Natural killer cell (primary cell): ENCODE data around the gene B3GALT5. TPM values are rescaled to one million over a fixed set of nuclear protein-coding genes. Genes with fewer than 3 reads are reported as not detected.
"Not testable (repeated sequence)": the region's sequence is repeated elsewhere in the genome, so short reads cannot be mapped to it uniquely, and the experiment has no call there.

ENCODE experiments used
- ATAC-seq, 3 donors: fragments of 150-1000 bp in 2 of 3; fragments of 200-7000 bp in 1 of 3; cut with Tn5 transposase; 1 replicate in 1 of 3; 2 replicates in 2 of 3; pipeline ENCODE4 v1.10.0; 2021; ENCODE audit warnings: mild to moderate bottlenecking in 2 of 3, moderate library complexity in 2 of 3
- DNase-seq, 2 donors: peaks; one replicate each; pipeline versions ENCODE4 v3.0.0 to v3.0.0-alpha.2; 2013 to 2021; ENCODE audit warnings: mixed read lengths in 1 of 2
- H3K27ac ChIP-seq: one replicate; pipeline ENCODE4 v1.5.1; 2013; ENCODE audit warnings: mild to moderate bottlenecking, low read length
- H3K27me3 ChIP-seq: one replicate; pipeline ENCODE4 v1.6.1; 2013; ENCODE audit warnings: low read length; ENCODE audit not compliant: control insufficient read depth, insufficient read depth
- H3K36me3 ChIP-seq: one replicate; pipeline ENCODE4 v1.6.1; 2013; ENCODE audit warnings: low read length; ENCODE audit not compliant: control insufficient read depth, insufficient read depth
- H3K4me1 ChIP-seq: one replicate; pipeline ENCODE4 v1.6.1; 2013; ENCODE audit warnings: low read length; ENCODE audit not compliant: control insufficient read depth, insufficient read depth
- H3K4me3 ChIP-seq: one replicate; pipeline ENCODE4 v1.5.1; 2013; ENCODE audit warnings: low read length
- H3K9me3 ChIP-seq: one replicate; pipeline ENCODE4 v1.6.1; 2013; ENCODE audit warnings: low read length; ENCODE audit not compliant: control insufficient read depth, insufficient read depth
- H3K27ac Mint-ChIP-seq, 2 donors: one replicate each; pipeline ENCODE4 v1.8.0; 2022; ENCODE audit warnings: mild to moderate bottlenecking in 2 of 2, mixed read lengths in 2 of 2, moderate library complexity in 1 of 2
- H3K27me3 Mint-ChIP-seq, 2 donors: one replicate each; pipeline ENCODE4 v1.8.0; 2022; ENCODE audit warnings: low read depth in 2 of 2, mixed read lengths in 2 of 2
- H3K36me3 Mint-ChIP-seq: one replicate; pipeline ENCODE4 v1.8.0; 2022; ENCODE audit warnings: mixed read lengths
- H3K4me1 Mint-ChIP-seq, 2 donors: one replicate each; pipeline ENCODE4 v1.8.0; 2022; ENCODE audit warnings: mixed read lengths in 2 of 2
- H3K4me3 Mint-ChIP-seq: one replicate; pipeline ENCODE4 v1.8.0; 2022; ENCODE audit warnings: mild to moderate bottlenecking, moderate library complexity, mixed read lengths
- H3K9me3 Mint-ChIP-seq, 2 donors: one replicate each; pipeline ENCODE4 v1.8.0; 2022; ENCODE audit warnings: mixed read lengths in 2 of 2
- WGBS: methylation state at CpG from one replicate; pipeline ENCODE4 v1.1.7; 2013; ENCODE audit warnings: missing lambda C conversion rate; ENCODE audit not compliant: insufficient coverage; 5-methylcytosine and 5-hydroxymethylcytosine counted together
- intact Hi-C: fragments of 100-400 bp; cut with micrococcal nuclease; formaldehyde crosslinking; loops from one replicate; pipeline ENCODE4 v1.14.2; 2022
- total RNA-seq, 4 donors: library from RNA; stranded (reverse); fragments of 120-200 nt in 1 of 4; gene quantifications; one replicate each; pipeline versions ENCODE4 v1.2.3 to v1.2.4, GENCODE V29; 2013 to 2022
- TF ChIP-seq, protein P1 (sequence below): fragments of 200-600 bp; IDR thresholded peaks from one replicate; pipeline ENCODE4 v1.8.0; 2022; ENCODE audit warnings: antibody characterized with exemption

Gene B3GALT5
- total RNA-seq, 3 donors from 2014 or later (not counting 1 experiment from before 2014, with no cell fraction given), result 0.05 TPM; not detected in 2

- no peak overlapping the region for H3K4me3 Mint-ChIP-seq
- H3K27me3 ChIP-seq, result no peaks in the 10 kb centered on the region
- ATAC-seq (no peak), DNase-seq (no peak)
- no peak overlapping the region for H3K27ac ChIP-seq
- no peak overlapping the region for H3K27ac Mint-ChIP-seq
- no peaks in the 10 kb centered on the region for H3K9me3 Mint-ChIP-seq
- H3K4me1 ChIP-seq, result no peaks in the 10 kb centered on the region
- intact Hi-C loops, result no loop called here
- no peaks in the 10 kb centered on the region for H3K36me3 Mint-ChIP-seq
- no peaks in the 10 kb centered on the region for H3K9me3 ChIP-seq
- TF ChIP-seq, protein P1, sequence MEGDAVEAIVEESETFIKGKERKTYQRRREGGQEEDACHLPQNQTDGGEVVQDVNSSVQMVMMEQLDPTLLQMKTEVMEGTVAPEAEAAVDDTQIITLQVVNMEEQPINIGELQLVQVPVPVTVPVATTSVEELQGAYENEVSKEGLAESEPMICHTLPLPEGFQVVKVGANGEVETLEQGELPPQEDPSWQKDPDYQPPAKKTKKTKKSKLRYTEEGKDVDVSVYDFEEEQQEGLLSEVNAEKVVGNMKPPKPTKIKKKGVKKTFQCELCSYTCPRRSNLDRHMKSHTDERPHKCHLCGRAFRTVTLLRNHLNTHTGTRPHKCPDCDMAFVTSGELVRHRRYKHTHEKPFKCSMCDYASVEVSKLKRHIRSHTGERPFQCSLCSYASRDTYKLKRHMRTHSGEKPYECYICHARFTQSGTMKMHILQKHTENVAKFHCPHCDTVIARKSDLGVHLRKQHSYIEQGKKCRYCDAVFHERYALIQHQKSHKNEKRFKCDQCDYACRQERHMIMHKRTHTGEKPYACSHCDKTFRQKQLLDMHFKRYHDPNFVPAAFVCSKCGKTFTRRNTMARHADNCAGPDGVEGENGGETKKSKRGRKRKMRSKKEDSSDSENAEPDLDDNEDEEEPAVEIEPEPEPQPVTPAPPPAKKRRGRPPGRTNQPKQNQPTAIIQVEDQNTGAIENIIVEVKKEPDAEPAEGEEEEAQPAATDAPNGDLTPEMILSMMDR, result no peak
- H3K27me3 Mint-ChIP-seq, result peaks cover 4 to 7% of the 10 kb centered on the region in 2 donors
- no peaks in the 10 kb centered on the region for H3K36me3 ChIP-seq
- no peaks in the 10 kb centered on the region for H3K4me1 Mint-ChIP-seq
- 89% methylated on average over 5 of the region's 5 CpGs for WGBS
- no peak overlapping the region for H3K4me3 ChIP-seq
Measured at GRCh38 chr21:39685991-39686390, 73.3 kb downstream of the B3GALT5 start.

DNA sequence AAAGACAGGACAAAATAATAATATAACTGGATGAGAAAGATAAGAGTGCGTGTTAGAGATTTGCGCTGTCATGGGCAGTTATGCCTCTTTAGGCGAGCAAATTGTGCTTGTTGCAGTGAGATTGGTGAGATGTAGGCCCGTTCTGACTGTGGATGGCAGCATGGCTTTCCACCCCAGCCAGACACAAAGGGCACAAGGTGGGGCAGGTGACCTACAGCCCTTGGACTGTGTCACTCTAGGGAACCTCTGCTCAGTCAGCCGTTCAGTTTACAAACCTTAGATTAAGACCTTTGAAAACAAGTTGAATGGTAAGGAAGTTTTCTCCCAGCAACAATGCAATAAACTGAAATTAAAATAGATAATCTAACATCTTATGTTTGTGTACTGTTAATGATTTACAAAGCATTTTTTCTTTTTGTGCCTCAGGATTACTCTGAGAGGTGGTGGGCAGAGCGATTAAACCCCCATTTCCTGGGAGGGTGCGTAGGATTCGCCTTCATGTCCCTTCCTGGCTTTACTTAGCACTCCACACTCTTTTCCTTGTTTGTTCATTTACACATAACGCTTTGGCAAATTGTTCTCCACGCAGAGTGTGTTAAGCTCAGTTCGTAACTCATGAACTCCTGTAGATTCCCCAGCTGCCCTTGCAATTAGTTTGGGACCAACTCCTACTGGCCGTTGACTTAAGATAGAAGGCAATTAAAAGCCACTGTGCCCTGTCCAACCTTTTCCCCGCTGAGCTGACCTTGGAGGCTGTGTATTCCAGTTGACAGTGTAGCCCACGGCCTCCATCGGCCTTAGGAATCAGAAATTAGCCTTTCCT lies 74.1 kb downstream of the B3GALT5 start:
- DNase-seq, result no peak
- no peak overlapping the region for H3K27ac Mint-ChIP-seq
- Histone ChIP-seq H3K36me3 (no peaks in the 10 kb centered on the region), H3K4me3 (no peak overlapping the region), H3K4me1 (no peaks in the 10 kb centered on the region), H3K27me3 (no peaks in the 10 kb centered on the region), H3K9me3 (no peaks in the 10 kb centered on the region), H3K27ac (no peak overlapping the region)
- peaks cover 4 to 7% of the 10 kb centered on the region in 2 donors for H3K27me3 Mint-ChIP-seq
- WGBS, result 85% methylated on average over 14 of the region's 15 CpGs
- H3K4me1 Mint-ChIP-seq, result no peaks in the 10 kb centered on the region
- intact Hi-C loops, result no loop called here
- ATAC-seq, result no peak
- no peak overlapping the region for H3K4me3 Mint-ChIP-seq
- no peaks in the 10 kb centered on the region for H3K9me3 Mint-ChIP-seq
- no peaks in the 10 kb centered on the region for H3K36me3 Mint-ChIP-seq
- TF ChIP-seq, protein P1, result no peak

DNA sequence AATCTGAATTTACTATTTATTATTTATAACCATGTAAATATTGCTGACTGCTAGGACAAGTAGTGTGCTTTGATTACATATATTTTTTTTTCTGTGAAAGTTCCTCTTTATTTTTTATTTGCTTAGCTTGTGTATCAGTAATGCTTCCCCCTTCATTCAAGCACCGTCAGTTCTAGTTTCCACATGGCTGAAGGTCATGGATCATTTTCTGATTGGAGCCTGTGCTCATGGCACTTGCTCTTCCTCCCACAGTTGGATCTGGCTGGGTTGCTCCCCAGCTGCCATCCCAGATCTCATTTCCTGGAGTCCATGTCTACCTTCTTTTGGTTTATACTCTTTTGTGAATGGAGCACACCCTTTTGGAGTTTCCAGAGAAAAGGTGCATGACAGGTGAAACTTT lies 75.3 kb downstream of the B3GALT5 start:
- Mint-ChIP-seq H3K27ac (no peak overlapping the region), H3K36me3 (no peaks in the 10 kb centered on the region), H3K9me3 (no peaks in the 10 kb centered on the region), H3K4me1 (no peaks in the 10 kb centered on the region), H3K27me3 (peaks cover 4 to 7% of the 10 kb centered on the region in 2 donors), H3K4me3 (no peak overlapping the region)
- no peak overlapping the region for H3K4me3 ChIP-seq
- no peaks in the 10 kb centered on the region for H3K4me1 ChIP-seq
- ATAC-seq (no peak), DNase-seq (no peak)
- no peak overlapping the region for H3K27ac ChIP-seq
- H3K36me3 ChIP-seq, result no peaks in the 10 kb centered on the region
- H3K9me3 ChIP-seq, result no peaks in the 10 kb centered on the region
- H3K27me3 ChIP-seq, result no peaks in the 10 kb centered on the region
- intact Hi-C loops, result no loop called here
- WGBS, result 47% methylated on average over 1 of the region's 1 CpG
- TF ChIP-seq, protein P1, result no peak

GRCh38 chr21:39689860-39690259 lies 77.1 kb downstream of the B3GALT5 start:
- H3K27me3 ChIP-seq, H3K9me3 ChIP-seq, H3K4me3 Mint-ChIP-seq, H3K9me3 Mint-ChIP-seq, H3K27ac ChIP-seq, DNase-seq, H3K36me3 Mint-ChIP-seq, H3K27ac Mint-ChIP-seq, intact Hi-C loops, H3K4me1 ChIP-seq, H3K36me3 ChIP-seq, H3K4me3 ChIP-seq, H3K4me1 Mint-ChIP-seq, ATAC-seq: not testable (repeated sequence)
- peaks cover 4 to 16% of the 10 kb centered on the region in 2 donors for H3K27me3 Mint-ChIP-seq
- WGBS, result 88% methylated on average over 1 of the region's 1 CpG
